Endothelial cell of umbilical vein (primary cell): ENCODE results near the gene PLAAT3. TPM values are rescaled to one million over a fixed set of nuclear protein-coding genes. Genes with fewer than 3 reads are reported as not detected.
"Not testable (repeated sequence)": the region's sequence is repeated elsewhere in the genome, so short reads cannot be mapped to it uniquely, and the experiment has no call there.

Experiments used
- BruUV-seq: library from RNA; stranded (reverse); fragments of 400-500 nt; replicated peaks from 2 replicates; lab custom pipeline; 2021; lab: Mats Ljungman, UMichigan
- CTCF ChIA-PET: fragments of 300-600, 350-600 bp; sonication (Branson Sonifier 250); formaldehyde crosslinking; loops from one replicate; lab custom pipeline; 2021; ENCODE audit warnings: antibody characterized with exemption, inconsistent platforms; lab: Charles Lee
- POLR2A ChIA-PET: fragments of 300-600, 350-600 bp; sonication (Branson Sonifier 250); formaldehyde crosslinking; loops from one replicate; lab custom pipeline; 2021; ENCODE audit warnings: antibody characterized with exemption, inconsistent platforms; lab: Charles Lee
- DNase-seq: peaks from one replicate; pipeline ENCODE4 v3.0.0-alpha.2; 2011; ENCODE audit warnings: low read depth, low spot score
- FAIRE-seq: peaks from 2 replicates; lab custom pipeline; 2011; peaks lifted over from hg19 to GRCh38; lab: Jason Lieb, UNC
- H2AFZ ChIP-seq: 2 replicates; pipeline ENCODE4 v1.6.0; 2012; ENCODE audit warnings: low read depth, low read length, control low read depth, inconsistent platforms
- H3K27ac ChIP-seq: 2 replicates; pipeline ENCODE4 v1.5.1; 2011; ENCODE audit warnings: low read depth, mild to moderate bottlenecking, control low read depth, low read length, moderate library complexity; ENCODE audit not compliant: insufficient read depth
- H3K27me3 ChIP-seq, 2 experiments: 2 replicates each; pipeline versions ENCODE4 v1.6.0 to v1.6.1; 2011; ENCODE audit warnings: low read length in 2 of 2, mixed read lengths in 1 of 2; ENCODE audit not compliant: control insufficient read depth in 2 of 2, insufficient read depth in 2 of 2
- H3K36me3 ChIP-seq, 2 experiments: 2 replicates in 1 of 2; 3 replicates in 1 of 2; pipeline ENCODE4 v1.5.1; 2011; ENCODE audit warnings: low read length in 2 of 2, mild to moderate bottlenecking in 1 of 2, moderate library complexity in 1 of 2; ENCODE audit not compliant: control insufficient read depth in 2 of 2, insufficient read depth in 2 of 2; ENCODE audit errors: extremely low read depth in 1 of 2
- H3K4me1 ChIP-seq: 3 replicates; pipeline ENCODE4 v1.5.1; 2011; ENCODE audit warnings: mild to moderate bottlenecking, low read length; ENCODE audit not compliant: control insufficient read depth, insufficient read depth; ENCODE audit errors: extremely low read depth
- H3K4me2 ChIP-seq: 2 replicates; pipeline ENCODE4 v1.6.1; 2011; ENCODE audit warnings: low read length, control low read depth, mixed read lengths; ENCODE audit not compliant: insufficient read depth
- H3K4me3 ChIP-seq, 3 experiments: fragments of 200-600 bp in 1 of 3; sonication (generic), shearing (Covaris generic) in 1 of 3; replicated peaks in 1 of 3; 2 replicates each; pipeline ENCODE4 v1.5.1; 2011 to 2016; ENCODE audit warnings: control low read depth in 3 of 3, low read length in 3 of 3, mild to moderate bottlenecking in 2 of 3, inconsistent platforms in 1 of 3, low read depth in 1 of 3, moderate library complexity in 1 of 3; ENCODE audit not compliant: insufficient read depth in 1 of 3
- H3K79me2 ChIP-seq: 2 replicates; pipeline ENCODE4 v1.6.0; 2012; ENCODE audit warnings: low read length, inconsistent platforms; ENCODE audit not compliant: control insufficient read depth, insufficient read depth
- H3K9ac ChIP-seq: replicated peaks from 2 replicates; pipeline ENCODE3; 2011; ENCODE audit warnings: low read length, control low read depth; ENCODE audit not compliant: insufficient read depth; ENCODE audit errors: extremely low read depth
- H3K9me1 ChIP-seq: replicated peaks from 3 replicates; pipeline ENCODE4 v1.6.0; 2011; ENCODE audit warnings: mild to moderate bottlenecking, low read length; ENCODE audit not compliant: control insufficient read depth, insufficient read depth; ENCODE audit errors: extremely low read depth
- H3K9me3 ChIP-seq: replicated peaks from 2 replicates; pipeline ENCODE4 v1.5.1; 2012; ENCODE audit warnings: low read length, inconsistent platforms; ENCODE audit not compliant: control insufficient read depth, insufficient read depth
- H4K20me1 ChIP-seq: replicated peaks from 2 replicates; pipeline ENCODE3; 2011; ENCODE audit warnings: mild to moderate bottlenecking, low read length; ENCODE audit not compliant: control insufficient read depth, insufficient read depth; ENCODE audit errors: extremely low read depth
- POLR2AphosphoS5 ChIP-seq: IDR thresholded peaks from 2 replicates; pipeline ENCODE4 v1.6.1; 2012; ENCODE audit warnings: low read depth, mild to moderate bottlenecking, control low read depth, low read length, moderate library complexity; ENCODE audit not compliant: insufficient read depth
- dilution Hi-C: fragments of 300-500 bp; cut with MboI; formaldehyde crosslinking; loops from one replicate; pipeline ENCODE4 v1.15.0; 2019; ENCODE audit warnings: low sequenced_read_pairs; ENCODE audit not compliant: extremely low pct_ligation_motif_present
- intact Hi-C: fragments of 100-400 bp; cut with micrococcal nuclease; formaldehyde crosslinking; loops from one replicate; pipeline ENCODE4 v1.10.0; 2022
- polyA plus RNA-seq, 4 experiments: library from polyadenylated mRNA; depleted of rRNA in 3 of 4; stranded (reverse) in 3 of 4; unstranded in 1 of 4; fragments of >200 nt; gene quantifications; 2 replicates each; pipeline versions ENCODE4 v1.2.1 to v1.2.3, GENCODE V29; 2011 to 2012; ENCODE audit warnings: missing spikeins in 1 of 4
- total RNA-seq: library from RNA; stranded (reverse); gene quantifications from 2 replicates; pipeline ENCODE4 v1.2.3, GENCODE V29; 2021
- TF ChIP-seq, protein P1 (sequence below): IDR thresholded peaks from 2 replicates; pipeline ENCODE4 v1.6.1; 2011; ENCODE audit not compliant: insufficient read depth, insufficient read length

The PLAAT3 gene
- total and polyA plus RNA-seq, 2 donors (not counting 3 experiments of a cell fraction or from before 2014, with no cell fraction given): 22.8 to 40.2 TPM

DNA sequence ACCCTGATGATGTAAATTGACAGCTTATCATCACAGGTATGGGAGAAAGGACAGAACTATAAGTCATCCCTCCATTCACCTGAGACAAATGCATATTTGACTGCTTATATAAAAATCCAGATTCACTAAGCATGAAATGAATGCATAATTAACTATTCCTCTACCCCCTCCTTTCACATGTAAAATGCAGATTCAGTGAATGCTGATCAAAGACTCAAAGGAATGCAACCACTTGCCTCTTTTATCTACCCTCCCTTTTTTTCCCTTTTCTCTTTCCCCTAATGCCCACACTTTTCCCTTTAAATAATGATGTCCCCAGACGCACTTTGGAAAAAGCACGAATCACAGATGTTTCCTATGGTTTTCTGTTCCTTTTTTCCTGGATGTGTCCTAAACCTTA is 82.1 kb downstream of the PLAAT3 start:
- FAIRE-seq (no peak), DNase-seq (no peak)
- Histone ChIP-seq H3K9ac (no peak overlapping the region), H3K79me2 (no peaks in the 10 kb centered on the region), H3K36me3 (no peaks in the 10 kb centered on the region), H3K4me3 (no peak overlapping the region), H2AFZ (no peak overlapping the region), H3K4me2 (no peak overlapping the region), H3K27me3 (peaks cover 2% of the 10 kb centered on the region in 2 experiments), H3K9me1 (no peaks in the 10 kb centered on the region), H3K27ac (no peak overlapping the region), H3K9me3 (no peaks in the 10 kb centered on the region), H4K20me1 (no peaks in the 10 kb centered on the region), H3K4me1 (peaks cover 6% of the 10 kb centered on the region)
- dilution Hi-C loops: no loop called here
- BruUV-seq: no TSS peak
- intact Hi-C loops: no loop called here
- TF ChIP-seq, protein P1, sequence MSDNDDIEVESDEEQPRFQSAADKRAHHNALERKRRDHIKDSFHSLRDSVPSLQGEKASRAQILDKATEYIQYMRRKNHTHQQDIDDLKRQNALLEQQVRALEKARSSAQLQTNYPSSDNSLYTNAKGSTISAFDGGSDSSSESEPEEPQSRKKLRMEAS: no peak
- ChIA-PET CTCF (interaction anchor here (1.8 kb wide), 2 partner anchors 10 to 53 kb away, joined by 4 to 5 read pairs; no protein-coding TSS in a partner anchor), POLR2A (no interaction called here)

DNA sequence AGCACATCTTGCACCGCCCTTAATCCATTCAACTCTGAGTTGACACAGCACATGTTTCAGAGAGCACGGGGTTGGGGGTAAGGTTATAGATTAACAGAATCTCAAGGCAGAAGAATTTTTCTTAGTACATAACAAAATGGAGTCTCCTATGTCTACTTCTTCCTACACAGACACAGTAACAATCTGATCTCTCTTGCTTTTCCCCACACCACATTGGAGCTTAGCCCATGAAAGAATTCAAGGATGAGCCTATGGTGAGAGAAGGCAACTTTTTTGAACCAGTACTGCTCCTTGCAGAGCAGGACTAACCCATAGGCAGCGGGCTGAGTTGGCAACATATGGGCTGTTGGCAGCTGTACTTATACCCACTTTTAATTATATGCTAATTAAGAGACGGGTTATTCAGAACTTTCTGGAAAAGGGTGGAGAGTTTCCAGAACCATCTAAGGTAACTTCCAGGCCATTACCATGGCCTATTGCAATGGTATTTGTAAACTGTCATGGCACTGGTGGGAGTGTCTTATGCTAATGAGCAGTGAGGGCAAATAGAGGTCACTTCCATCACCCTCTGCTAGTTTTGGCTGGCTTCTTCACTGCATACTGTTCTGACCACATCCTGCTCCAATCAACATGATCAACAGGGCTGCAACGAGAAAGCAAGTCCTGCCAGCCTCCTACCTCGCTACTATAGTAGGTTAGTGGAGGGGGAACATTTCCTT is 83.0 kb downstream of the PLAAT3 start:
- H3K36me3 ChIP-seq, H3K4me1 ChIP-seq, BruUV-seq, H3K27me3 ChIP-seq, H3K9ac ChIP-seq, H4K20me1 ChIP-seq, intact Hi-C loops, dilution Hi-C loops, H3K9me3 ChIP-seq, H3K9me1 ChIP-seq, H3K4me3 ChIP-seq, H3K79me2 ChIP-seq, DNase-seq, H2AFZ ChIP-seq, POLR2A ChIA-PET, H3K4me2 ChIP-seq, H3K27ac ChIP-seq: not testable (repeated sequence)
- peak; percentile 33 for TF ChIP-seq POLR2AphosphoS5
- FAIRE-seq: peak; percentile 66
- CTCF ChIA-PET: interaction anchor here (1.8 kb wide), 1 partner anchor 9 kb away, joined by 5 read pairs; no protein-coding TSS in a partner anchor
